ENCODE measurements around the gene C16orf74.

- TF ChIP-seq CTCF (IDR thresholded peaks at IDR 0.05) (no peak), ZFX (IDR thresholded peaks at IDR 0.05; ENCODE audit: borderline replicate concordance) (no peak)
Observed at GRCh38 chr16:85663891-85664321, 87.0 kb downstream of the C16orf74 start.

All from 22Rv1 (cell line).